HEK293 (cell line): ENCODE data around the gene MGMT.

Experiments
- CTCF ChIA-PET: fragments of 350-600 bp; formaldehyde crosslinking; extraction: SDS; loops from one replicate; lab custom pipeline; 2021; ENCODE audit warnings: antibody characterized with exemption; lab: Yijun Ruan, JAX
- POLR2A ChIA-PET: fragments of 300-600 bp; formaldehyde crosslinking; extraction: SDS; loops from one replicate; lab custom pipeline; 2020; ENCODE audit warnings: antibody characterized with exemption, inconsistent platforms; lab: Yijun Ruan, JAX
- H3K27ac ChIP-seq: fragments of 200-500 bp; sonication (Bioruptor generic); 2 replicates; pipeline ENCODE4 v1.5.1; 2014; ENCODE audit warnings: low read depth, low read length, control low read depth, inconsistent platforms; ENCODE audit errors: extremely low read depth
- H3K36me3 ChIP-seq, 2 experiments: fragments of 200-500 bp in 1 of 2; sonication (Bioruptor generic) in 1 of 2; 1 replicate in 1 of 2; 2 replicates in 1 of 2; pipeline ENCODE4 v1.5.1; 2014 to 2017; ENCODE audit warnings: inconsistent platforms in 2 of 2, low read length in 2 of 2; ENCODE audit not compliant: control insufficient read depth in 2 of 2, insufficient read depth in 1 of 2
- H3K4me1 ChIP-seq: fragments of 200-500 bp; sonication (Bioruptor generic); 2 replicates; pipeline ENCODE4 v1.5.1; 2014; ENCODE audit warnings: mild to moderate bottlenecking, low read length, inconsistent platforms; ENCODE audit not compliant: control insufficient read depth, insufficient read depth
- H3K4me3 ChIP-seq: 2 replicates; pipeline ENCODE4 v1.5.1; 2011; ENCODE audit warnings: low read depth, mild to moderate bottlenecking, control low read depth, low read length, moderate library complexity
- H3K9me3 ChIP-seq: fragments of 200-500 bp; sonication (Bioruptor generic); 2 replicates; pipeline ENCODE4 v1.5.1; 2014; ENCODE audit warnings: low read depth, low read length, inconsistent platforms; ENCODE audit not compliant: control insufficient read depth, insufficient read depth
- GFI1B ChIP-seq: fragments of 450-650 bp; formaldehyde crosslinking; IDR thresholded peaks from 2 replicates; pipeline ENCODE4 v1.5.1; 2016; ENCODE audit warnings: missing biosample characterization, missing genetic modification characterization
- GLI2 ChIP-seq: fragments of 450-650 bp; formaldehyde crosslinking; IDR thresholded peaks from 2 replicates; pipeline ENCODE4; 2017; ENCODE audit warnings: missing biosample characterization, missing genetic modification characterization, low read depth, borderline replicate concordance
- GLIS1 ChIP-seq: fragments of 450-650 bp; formaldehyde crosslinking; IDR thresholded peaks from 2 replicates; pipeline ENCODE4 v1.5.1; 2016; ENCODE audit warnings: missing biosample characterization, missing genetic modification characterization
- MEIS1 ChIP-seq: sonication (generic); formaldehyde crosslinking; IDR thresholded peaks from 2 replicates; pipeline ENCODE4 v1.8.1; 2022; ENCODE audit warnings: missing genetic modification reagents, mild to moderate bottlenecking, borderline replicate concordance
- MZF1 ChIP-seq: fragments of 450-650 bp; formaldehyde crosslinking; IDR thresholded peaks from 2 replicates; pipeline ENCODE4 v1.5.1; 2017; ENCODE audit warnings: missing biosample characterization, missing genetic modification characterization, borderline replicate concordance
- SALL2 ChIP-seq: fragments of 450-650 bp; formaldehyde crosslinking; IDR thresholded peaks from 2 replicates; pipeline ENCODE4 v1.5.0; 2017; ENCODE audit warnings: missing biosample characterization, mild to moderate bottlenecking, missing genetic modification characterization, borderline replicate concordance
- WT1 ChIP-seq: fragments of 450-650 bp; formaldehyde crosslinking; IDR thresholded peaks from 2 replicates; pipeline ENCODE4 v1.5.1; 2016; ENCODE audit warnings: missing biosample characterization, missing genetic modification characterization
- ZBTB21 ChIP-seq: fragments of 450-650 bp; formaldehyde crosslinking; IDR thresholded peaks from 2 replicates; pipeline ENCODE4 v1.5.1; 2017; ENCODE audit warnings: missing biosample characterization, missing genetic modification characterization
- ZFHX2 ChIP-seq: fragments of 450-650 bp; formaldehyde crosslinking; conservative IDR thresholded peaks from 2 replicates; pipeline ENCODE4 v1.5.1; 2016; ENCODE audit warnings: missing biosample characterization, missing genetic modification characterization
- ZNF10 ChIP-seq: fragments of 450-650 bp; formaldehyde crosslinking; IDR thresholded peaks from 2 replicates; pipeline ENCODE4 v1.5.1; 2017; ENCODE audit warnings: missing biosample characterization, missing genetic modification characterization
- ZNF335 ChIP-seq: fragments of 450-650 bp; formaldehyde crosslinking; conservative IDR thresholded peaks from 2 replicates; pipeline ENCODE4 v1.5.1; 2016; ENCODE audit warnings: missing biosample characterization, missing genetic modification characterization
- ZNF350 ChIP-seq: fragments of 450-650 bp; formaldehyde crosslinking; IDR thresholded peaks from 2 replicates; pipeline ENCODE4 v1.5.0; 2017; ENCODE audit warnings: missing biosample characterization, mild to moderate bottlenecking, missing genetic modification characterization
- ZNF354C ChIP-seq: fragments of 450-650 bp; formaldehyde crosslinking; IDR thresholded peaks from 2 replicates; pipeline ENCODE4 v1.5.1; 2016; ENCODE audit warnings: missing biosample characterization, missing genetic modification characterization, low read depth, borderline replicate concordance
- ZNF549 ChIP-seq: fragments of 450-650 bp; IDR thresholded peaks from 2 replicates; pipeline ENCODE4 v1.5.1; 2018; ENCODE audit warnings: missing biosample characterization, missing genetic modification characterization, mild to moderate bottlenecking, inconsistent platforms, moderate library complexity
- ZNF623 ChIP-seq: fragments of 450-650 bp; formaldehyde crosslinking; IDR thresholded peaks from 2 replicates; pipeline ENCODE4 v1.5.1; 2016; ENCODE audit warnings: missing biosample characterization, missing genetic modification characterization
- ZNF677 ChIP-seq: fragments of 450-650 bp; IDR thresholded peaks from 2 replicates; pipeline ENCODE4 v1.5.0; 2018; ENCODE audit warnings: missing biosample characterization, mild to moderate bottlenecking, missing genetic modification characterization, moderate library complexity
- ZNF76 ChIP-seq: fragments of 450-650 bp; formaldehyde crosslinking; IDR thresholded peaks from 2 replicates; pipeline ENCODE4; 2016; ENCODE audit warnings: low read depth, missing biosample characterization, missing genetic modification characterization, borderline replicate concordance
- ZNF777 ChIP-seq: fragments of 450-650 bp; formaldehyde crosslinking; IDR thresholded peaks from 2 replicates; pipeline ENCODE4 v1.5.1; 2017; ENCODE audit warnings: missing biosample characterization, missing genetic modification characterization, borderline replicate concordance
- ZNF830 ChIP-seq: fragments of 450-650 bp; IDR thresholded peaks from 2 replicates; pipeline ENCODE4 v1.5.0; 2018; ENCODE audit warnings: missing biosample characterization, missing genetic modification characterization, low read depth, mild to moderate bottlenecking, moderate library complexity
- TF ChIP-seq, protein P1 (sequence below): fragments of 450-650 bp; IDR thresholded peaks from 2 replicates; pipeline ENCODE4 v1.5.1; 2018; ENCODE audit warnings: missing biosample characterization, missing genetic modification characterization
- TF ChIP-seq, protein P2 (sequence below): fragments of 450-650 bp; formaldehyde crosslinking; IDR thresholded peaks from 2 replicates; pipeline ENCODE4 v1.5.1; 2017; ENCODE audit warnings: missing biosample characterization, missing genetic modification characterization
- TF ChIP-seq, protein P3 (sequence below): fragments of 450-650 bp; formaldehyde crosslinking; IDR thresholded peaks from 2 replicates; pipeline ENCODE4 v1.5.1; 2016; ENCODE audit warnings: missing biosample characterization, missing genetic modification characterization
- TF ChIP-seq, protein P4 (sequence below): fragments of 450-650 bp; formaldehyde crosslinking; IDR thresholded peaks from 2 replicates; pipeline ENCODE4 v1.5.1; 2016; ENCODE audit warnings: missing biosample characterization, missing genetic modification characterization

The MGMT gene

DNA sequence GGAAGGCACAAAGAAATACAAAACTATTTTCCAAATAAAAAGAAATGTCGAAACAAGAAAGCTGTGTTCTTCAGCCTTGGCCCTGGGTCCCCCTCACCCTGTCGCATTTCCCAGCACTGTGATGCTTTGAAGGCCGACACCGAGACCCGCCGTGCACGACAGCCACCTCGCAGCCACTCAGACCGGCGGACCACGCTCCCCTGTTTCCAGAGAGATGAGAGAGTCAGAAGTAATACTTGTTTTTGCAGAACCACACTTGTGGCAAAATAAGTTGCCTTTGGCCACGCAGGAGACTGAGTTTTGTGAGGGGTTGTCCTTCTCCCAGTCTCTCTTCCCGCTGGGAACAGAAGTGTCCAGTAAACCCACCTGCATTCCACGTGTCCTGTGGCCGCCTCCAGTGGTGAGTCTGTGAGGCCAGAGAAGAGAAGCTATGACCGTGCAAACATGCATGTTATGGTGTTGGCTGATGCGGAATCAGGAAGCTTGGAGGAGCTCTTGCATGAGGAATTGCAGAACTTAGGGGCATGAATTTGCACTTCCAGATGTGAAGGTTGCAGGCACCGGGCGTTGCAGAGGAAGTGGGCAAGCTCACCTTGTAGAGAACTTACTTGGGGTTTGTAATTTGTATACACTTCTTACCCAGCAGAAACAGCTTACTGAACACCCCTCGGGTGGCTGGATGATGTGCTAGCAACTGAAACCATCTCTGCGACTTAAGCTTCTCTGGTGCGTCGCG lies 302.5 kb downstream of the MGMT start (continued):
- TF ChIP-seq ZNF354C (tag by site-specific recombination) (no peak), ZNF10 (tag by site-specific recombination) (no peak)
- TF ChIP-seq, protein P1, sequence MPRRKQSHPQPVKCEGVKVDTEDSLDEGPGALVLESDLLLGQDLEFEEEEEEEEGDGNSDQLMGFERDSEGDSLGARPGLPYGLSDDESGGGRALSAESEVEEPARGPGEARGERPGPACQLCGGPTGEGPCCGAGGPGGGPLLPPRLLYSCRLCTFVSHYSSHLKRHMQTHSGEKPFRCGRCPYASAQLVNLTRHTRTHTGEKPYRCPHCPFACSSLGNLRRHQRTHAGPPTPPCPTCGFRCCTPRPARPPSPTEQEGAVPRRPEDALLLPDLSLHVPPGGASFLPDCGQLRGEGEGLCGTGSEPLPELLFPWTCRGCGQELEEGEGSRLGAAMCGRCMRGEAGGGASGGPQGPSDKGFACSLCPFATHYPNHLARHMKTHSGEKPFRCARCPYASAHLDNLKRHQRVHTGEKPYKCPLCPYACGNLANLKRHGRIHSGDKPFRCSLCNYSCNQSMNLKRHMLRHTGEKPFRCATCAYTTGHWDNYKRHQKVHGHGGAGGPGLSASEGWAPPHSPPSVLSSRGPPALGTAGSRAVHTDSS (tag by site-specific recombination), result no peak

DNA sequence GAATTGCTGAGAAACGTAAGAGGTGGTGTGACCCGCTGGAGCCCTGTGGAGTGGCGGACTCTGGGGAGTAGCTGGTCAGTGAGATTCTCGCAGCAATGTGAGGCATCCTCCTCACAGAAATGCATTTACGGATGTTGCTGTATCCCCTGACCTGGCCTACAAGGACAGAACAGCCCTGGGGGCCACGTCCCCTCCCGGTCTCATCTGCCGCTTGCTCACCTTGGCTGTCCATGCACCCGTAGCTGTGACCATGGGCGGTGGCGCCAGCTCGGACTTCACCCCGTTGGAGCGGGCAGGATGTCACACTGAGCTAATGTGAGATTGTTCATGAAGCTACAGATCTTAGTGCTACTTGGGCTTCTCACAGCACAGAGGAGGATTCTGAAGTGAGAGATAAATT lies 303.2 kb downstream of the MGMT start:
- ChIA-PET POLR2A (no interaction called here), CTCF (interaction anchor here (0.7 to 1.2 kb wide), 3 partner anchors 84 to 739 kb away, joined by 3 read pairs; no protein-coding TSS in a partner anchor)
- Histone ChIP-seq H3K9me3 (no peaks in the 10 kb centered on the region), H3K4me1 (no peaks in the 10 kb centered on the region), H3K4me3 (no peak overlapping the region), H3K27ac (no peak overlapping the region), H3K36me3 (no peaks in the 10 kb centered on the region)
- TF ChIP-seq, protein P2, sequence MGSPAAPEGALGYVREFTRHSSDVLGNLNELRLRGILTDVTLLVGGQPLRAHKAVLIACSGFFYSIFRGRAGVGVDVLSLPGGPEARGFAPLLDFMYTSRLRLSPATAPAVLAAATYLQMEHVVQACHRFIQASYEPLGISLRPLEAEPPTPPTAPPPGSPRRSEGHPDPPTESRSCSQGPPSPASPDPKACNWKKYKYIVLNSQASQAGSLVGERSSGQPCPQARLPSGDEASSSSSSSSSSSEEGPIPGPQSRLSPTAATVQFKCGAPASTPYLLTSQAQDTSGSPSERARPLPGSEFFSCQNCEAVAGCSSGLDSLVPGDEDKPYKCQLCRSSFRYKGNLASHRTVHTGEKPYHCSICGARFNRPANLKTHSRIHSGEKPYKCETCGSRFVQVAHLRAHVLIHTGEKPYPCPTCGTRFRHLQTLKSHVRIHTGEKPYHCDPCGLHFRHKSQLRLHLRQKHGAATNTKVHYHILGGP (tag by site-specific recombination), result no peak
- TF ChIP-seq ZNF677 (tag by site-specific recombination) (no peak), MEIS1 (CRISPR knock-in tag) (no peak), GFI1B (tag by site-specific recombination) (no peak), ZNF335 (no peak), GLIS1 (tag by site-specific recombination) (no peak), GLI2 (tag by site-specific recombination) (no peak), ZNF623 (tag by site-specific recombination) (no peak), ZNF350 (tag by site-specific recombination) (no peak), ZFHX2 (tag by site-specific recombination) (no peak), ZNF777 (tag by site-specific recombination) (no peak)
- TF ChIP-seq, protein P3, sequence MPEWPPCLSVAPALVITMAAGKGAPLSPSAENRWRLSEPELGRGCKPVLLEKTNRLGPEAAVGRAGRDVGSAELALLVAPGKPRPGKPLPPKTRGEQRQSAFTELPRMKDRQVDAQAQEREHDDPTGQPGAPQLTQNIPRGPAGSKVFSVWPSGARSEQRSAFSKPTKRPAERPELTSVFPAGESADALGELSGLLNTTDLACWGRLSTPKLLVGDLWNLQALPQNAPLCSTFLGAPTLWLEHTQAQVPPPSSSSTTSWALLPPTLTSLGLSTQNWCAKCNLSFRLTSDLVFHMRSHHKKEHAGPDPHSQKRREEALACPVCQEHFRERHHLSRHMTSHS, result no peak

DNA sequence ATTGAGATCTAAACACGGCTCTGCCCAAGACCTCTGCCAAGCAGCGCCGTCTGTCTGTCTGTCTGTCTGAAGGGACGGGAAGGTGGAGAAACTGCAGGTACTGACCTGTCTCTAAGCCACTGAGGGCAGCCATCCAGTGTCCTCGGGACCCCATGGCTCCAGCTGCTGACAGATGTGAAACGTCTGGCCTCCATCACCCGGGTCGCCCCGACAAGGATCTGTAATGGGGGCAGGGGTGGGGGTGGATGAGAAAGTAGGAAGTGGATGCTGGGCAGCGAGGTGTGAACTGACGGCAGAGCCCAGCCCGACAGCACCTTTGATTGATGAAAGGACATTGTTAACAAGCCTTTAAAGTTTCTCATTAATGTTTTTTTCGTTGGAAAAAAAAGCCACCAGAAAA lies 304.0 kb downstream of the MGMT start:
- no peaks in the 10 kb centered on the region for H3K36me3 ChIP-seq
- H3K9me3 ChIP-seq, result no peaks in the 10 kb centered on the region
- no peak overlapping the region for H3K4me3 ChIP-seq
- TF ChIP-seq SALL2 (tag by site-specific recombination), result no peak
- TF ChIP-seq MZF1 (tag by site-specific recombination), result no peak
- TF ChIP-seq WT1 (tag by site-specific recombination), result no peak
- TF ChIP-seq ZBTB21 (tag by site-specific recombination), result no peak
- TF ChIP-seq, protein P4, sequence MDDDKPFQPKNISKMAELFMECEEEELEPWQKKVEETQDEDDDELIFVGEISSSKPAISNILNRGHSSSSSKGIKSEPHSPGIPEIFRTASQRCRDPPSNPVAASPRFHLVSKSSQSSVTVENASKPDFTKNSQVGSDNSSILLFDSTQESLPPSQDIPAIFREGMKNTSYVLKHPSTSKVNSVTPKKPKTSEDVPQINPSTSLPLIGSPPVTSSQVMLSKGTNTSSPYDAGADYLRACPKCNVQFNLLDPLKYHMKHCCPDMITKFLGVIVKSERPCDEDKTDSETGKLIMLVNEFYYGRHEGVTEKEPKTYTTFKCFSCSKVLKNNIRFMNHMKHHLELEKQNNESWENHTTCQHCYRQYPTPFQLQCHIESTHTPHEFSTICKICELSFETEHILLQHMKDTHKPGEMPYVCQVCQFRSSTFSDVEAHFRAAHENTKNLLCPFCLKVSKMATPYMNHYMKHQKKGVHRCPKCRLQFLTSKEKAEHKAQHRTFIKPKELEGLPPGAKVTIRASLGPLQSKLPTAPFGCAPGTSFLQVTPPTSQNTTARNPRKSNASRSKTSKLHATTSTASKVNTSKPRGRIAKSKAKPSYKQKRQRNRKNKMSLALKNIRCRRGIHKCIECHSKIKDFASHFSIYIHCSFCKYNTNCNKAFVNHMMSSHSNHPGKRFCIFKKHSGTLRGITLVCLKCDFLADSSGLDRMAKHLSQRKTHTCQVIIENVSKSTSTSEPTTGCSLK (tag by site-specific recombination), result no peak
- TF ChIP-seq ZNF76 (tag by site-specific recombination), result no peak
- TF ChIP-seq ZNF830 (tag by site-specific recombination), result no peak
- TF ChIP-seq ZNF549 (tag by site-specific recombination), result no peak
- CTCF ChIA-PET, result no interaction called here
- H3K27ac ChIP-seq, result no peak overlapping the region
- POLR2A ChIA-PET, result no interaction called here
- H3K4me1 ChIP-seq, result no peaks in the 10 kb centered on the region
